SU-DHL-6 (cell line): ENCODE measurements around the gene NADK2.

Source experiments
- EZH2phosphoT487 ChIP-seq: fragments of 200-600 bp; sonication (generic), shearing (Covaris generic); conservative IDR thresholded peaks from 2 replicates; pipeline ENCODE4 v1.6.1; 2018; ENCODE audit warnings: mild to moderate bottlenecking, antibody characterized with exemption, low read length, moderate library complexity, mixed read lengths
- TF ChIP-seq, protein P1 (sequence below): fragments of 200-600 bp; sonication (generic); IDR thresholded peaks from one replicate; pipeline ENCODE4 v1.5.1; 2017; ENCODE audit warnings: antibody characterized with exemption, mild to moderate bottlenecking, low read length, moderate library complexity; ENCODE audit not compliant: insufficient read depth, poor library complexity, severe bottlenecking

DNA sequence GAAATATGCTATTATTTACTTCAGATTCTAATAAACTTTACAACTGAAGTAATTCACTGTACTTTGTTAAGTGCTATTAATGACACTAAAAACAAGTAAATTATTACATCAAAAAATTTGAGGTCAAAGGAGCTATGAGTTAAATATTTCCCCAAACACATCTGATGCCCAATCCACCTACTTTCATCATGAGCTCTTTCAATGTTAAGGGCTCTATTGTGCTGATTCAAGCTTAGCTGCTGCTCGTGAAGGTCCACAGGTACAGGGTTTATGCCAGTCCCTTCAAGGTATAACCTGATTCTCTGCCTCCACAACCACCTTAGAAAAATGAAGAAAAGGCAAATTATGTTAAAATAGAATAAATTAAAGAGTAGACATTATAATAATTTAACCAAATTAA lies 24.2 kb downstream of the NADK2 start:
- TF ChIP-seq, protein P1, sequence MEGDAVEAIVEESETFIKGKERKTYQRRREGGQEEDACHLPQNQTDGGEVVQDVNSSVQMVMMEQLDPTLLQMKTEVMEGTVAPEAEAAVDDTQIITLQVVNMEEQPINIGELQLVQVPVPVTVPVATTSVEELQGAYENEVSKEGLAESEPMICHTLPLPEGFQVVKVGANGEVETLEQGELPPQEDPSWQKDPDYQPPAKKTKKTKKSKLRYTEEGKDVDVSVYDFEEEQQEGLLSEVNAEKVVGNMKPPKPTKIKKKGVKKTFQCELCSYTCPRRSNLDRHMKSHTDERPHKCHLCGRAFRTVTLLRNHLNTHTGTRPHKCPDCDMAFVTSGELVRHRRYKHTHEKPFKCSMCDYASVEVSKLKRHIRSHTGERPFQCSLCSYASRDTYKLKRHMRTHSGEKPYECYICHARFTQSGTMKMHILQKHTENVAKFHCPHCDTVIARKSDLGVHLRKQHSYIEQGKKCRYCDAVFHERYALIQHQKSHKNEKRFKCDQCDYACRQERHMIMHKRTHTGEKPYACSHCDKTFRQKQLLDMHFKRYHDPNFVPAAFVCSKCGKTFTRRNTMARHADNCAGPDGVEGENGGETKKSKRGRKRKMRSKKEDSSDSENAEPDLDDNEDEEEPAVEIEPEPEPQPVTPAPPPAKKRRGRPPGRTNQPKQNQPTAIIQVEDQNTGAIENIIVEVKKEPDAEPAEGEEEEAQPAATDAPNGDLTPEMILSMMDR = no peak
- TF ChIP-seq EZH2phosphoT487 = no peak
